Fibroblast of skin of right quadriceps (primary cell): ENCODE data around the gene STX8.

ENCODE experiments used
- DNase-seq: peaks from one replicate; pipeline ENCODE4 v3.0.0-alpha.2; 2013

The STX8 gene

GRCh38 chr17:9435165-9435564 lies 140.5 kb downstream of the STX8 start:
- DNase-seq = no peak

- DNase-seq = no peak
These were observed 141.0 kb downstream of the STX8 start for GRCh38 chr17:9434642-9435057.

GRCh38 chr17:9432934-9433421 lies 142.6 kb downstream of the STX8 start:
- peak; percentile 70 for DNase-seq

GRCh38 chr17:9432134-9432885 lies 143.3 kb downstream of the STX8 start:
- peak; percentile 11 for DNase-seq

- DNase-seq = no peak
These were observed 144.0 kb downstream of the STX8 start for GRCh38 chr17:9431620-9432019.

- DNase-seq = no peak
These were observed 147.9 kb downstream of the STX8 start for GRCh38 chr17:9427465-9428315.

- DNase-seq = no peak
These were observed 151.5 kb downstream of the STX8 start for GRCh38 chr17:9424071-9424640.

- DNase-seq = no peak
These were observed 154.1 kb downstream of the STX8 start for GRCh38 chr17:9421525-9421924.

- no peak for DNase-seq
These were observed 155.6 kb downstream of the STX8 start for GRCh38 chr17:9419932-9420453.

- no peak for DNase-seq
These were observed 161.1 kb downstream of the STX8 start for GRCh38 chr17:9414471-9414870.

- DNase-seq = no peak
These were observed 164.9 kb downstream of the STX8 start for GRCh38 chr17:9410737-9411136.

GRCh38 chr17:9410301-9410700 lies 165.3 kb downstream of the STX8 start:
- no peak for DNase-seq

GRCh38 chr17:9409878-9410277 lies 165.7 kb downstream of the STX8 start:
- DNase-seq = no peak

- DNase-seq = peak; percentile 23
These were observed 166.5 kb downstream of the STX8 start for GRCh38 chr17:9408868-9409829.

- peak; percentile 81 for DNase-seq
These were observed 167.2 kb downstream of the STX8 start for GRCh38 chr17:9408381-9408780.

GRCh38 chr17:9406046-9406606 lies 169.5 kb downstream of the STX8 start:
- DNase-seq = no peak

- DNase-seq = no peak
These were observed 172.4 kb downstream of the STX8 start for GRCh38 chr17:9403257-9403656.

- peak; percentile 23 for DNase-seq
These were observed 172.9 kb downstream of the STX8 start for GRCh38 chr17:9402590-9403199.

- peak; percentile 79 for DNase-seq
These were observed 174.2 kb downstream of the STX8 start for GRCh38 chr17:9401434-9401833.

- peak; percentile 91 for DNase-seq
These were observed 186.5 kb downstream of the STX8 start for GRCh38 chr17:9389111-9389527.

- no peak for DNase-seq
These were observed 189.2 kb downstream of the STX8 start for GRCh38 chr17:9386401-9386800.
